ENCODE data around the gene CFAP53.

Gene CFAP53

GRCh38 chr18:50286391-50287027 lies 20.2 kb upstream of the CFAP53 start:
- Histone ChIP-seq H3K27me3 (ENCODE audit: insufficient read depth, poor library complexity, severe bottlenecking) (no peaks in the 10 kb centered on the region), H3K27ac (replicated peaks) (peak overlapping the region; percentile 86), H3K4me3 (replicated peaks; ENCODE audit: insufficient read depth, low read length) (peak overlapping the region; percentile 85)
- no peak for DNase-seq (ENCODE audit: low read depth in 1 of 2, low spot score in 1 of 2)
- TF ChIP-seq GABPA (IDR thresholded peaks at IDR 0.05; ENCODE audit: low read depth) (no peak), POLR2AphosphoS5 (IDR thresholded peaks at IDR 0.05; ENCODE audit: low read depth) (no peak), REST (IDR thresholded peaks at IDR 0.05; ENCODE audit: insufficient replicate concordance, low read depth) (no peak), CTCF (IDR thresholded peaks at IDR 0.05; ENCODE audit: insufficient read depth, low read length) (no peak), SPI1 (IDR thresholded peaks at IDR 0.05; ENCODE audit: borderline replicate concordance, low read depth) (no peak)

- Histone ChIP-seq H3K27me3 (ENCODE audit: insufficient read depth, poor library complexity, severe bottlenecking) (no peaks in the 10 kb centered on the region), H3K4me3 (replicated peaks; ENCODE audit: insufficient read depth, low read length) (peak overlapping the region; percentile 85; the same call in 1 of the 2 replicates), H3K27ac (replicated peaks) (no peak overlapping the region)
- no peak for TF ChIP-seq GABPA (IDR thresholded peaks at IDR 0.05; ENCODE audit: low read depth)
- TF ChIP-seq POLR2AphosphoS5 (IDR thresholded peaks at IDR 0.05; ENCODE audit: low read depth): no peak
- TF ChIP-seq CTCF (IDR thresholded peaks at IDR 0.05; ENCODE audit: insufficient read depth, low read length): no peak
- TF ChIP-seq REST (IDR thresholded peaks at IDR 0.05; ENCODE audit: insufficient replicate concordance, low read depth): no peak
- TF ChIP-seq SPI1 (IDR thresholded peaks at IDR 0.05; ENCODE audit: borderline replicate concordance, low read depth): no peak
- no peak for DNase-seq (ENCODE audit: low read depth in 1 of 2, low spot score in 1 of 2)
Observed at GRCh38 chr18:50285631-50286321, 19.5 kb upstream of the CFAP53 start.

- H3K4me3 ChIP-seq (replicated peaks; ENCODE audit: insufficient read depth, low read length): no peak overlapping the region
- DNase-seq (ENCODE audit: low read depth in 1 of 2, low spot score in 1 of 2): no peak
- TF ChIP-seq SPI1 (IDR thresholded peaks at IDR 0.05; ENCODE audit: borderline replicate concordance, low read depth) (no peak), CTCF (IDR thresholded peaks at IDR 0.05; ENCODE audit: insufficient read depth, low read length) (no peak), POLR2AphosphoS5 (IDR thresholded peaks at IDR 0.05; ENCODE audit: low read depth) (no peak), GABPA (IDR thresholded peaks at IDR 0.05; ENCODE audit: low read depth) (no peak), REST (IDR thresholded peaks at IDR 0.05; ENCODE audit: insufficient replicate concordance, low read depth) (no peak)
- no peaks in the 10 kb centered on the region for H3K27me3 ChIP-seq (ENCODE audit: insufficient read depth, poor library complexity, severe bottlenecking)
- H3K27ac ChIP-seq (replicated peaks): no peak overlapping the region
Observed at GRCh38 chr18:50285071-50285470, 18.8 kb upstream of the CFAP53 start.
